ENCODE results near the gene SENP5.

Gene SENP5

DNA sequence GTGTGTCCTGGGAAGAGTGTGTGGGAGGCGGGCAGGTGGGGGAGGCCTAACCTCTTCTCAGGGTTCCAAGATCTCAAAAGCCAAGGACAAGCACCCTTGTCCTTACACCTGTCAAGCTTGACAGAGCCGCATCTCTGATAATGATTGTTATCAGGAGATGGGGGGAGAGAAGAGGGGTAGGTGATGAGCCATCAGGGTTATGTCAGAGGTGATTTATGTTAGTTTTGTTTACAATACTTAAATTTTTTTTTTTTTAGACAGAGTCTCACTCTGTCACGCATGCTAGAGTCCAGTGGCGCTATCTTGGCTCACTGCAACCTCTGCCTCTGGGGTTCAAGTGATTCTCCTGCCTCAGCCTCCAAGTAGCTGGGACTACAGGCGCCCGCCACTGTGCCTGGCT is 82.0 kb downstream of the SENP5 start:
- Mint-ChIP-seq H3K27ac (no peak overlapping the region), H3K36me3 (ENCODE audit: low read depth) (peaks cover 4% of the 10 kb centered on the region), H3K4me3 (no peak overlapping the region), H3K27me3 (ENCODE audit: low read depth) (peaks cover 16% of the 10 kb centered on the region), H3K4me1 (peaks cover 3% of the 10 kb centered on the region), H3K9me3 (no peaks in the 10 kb centered on the region)
- TF ChIP-seq, protein P1, sequence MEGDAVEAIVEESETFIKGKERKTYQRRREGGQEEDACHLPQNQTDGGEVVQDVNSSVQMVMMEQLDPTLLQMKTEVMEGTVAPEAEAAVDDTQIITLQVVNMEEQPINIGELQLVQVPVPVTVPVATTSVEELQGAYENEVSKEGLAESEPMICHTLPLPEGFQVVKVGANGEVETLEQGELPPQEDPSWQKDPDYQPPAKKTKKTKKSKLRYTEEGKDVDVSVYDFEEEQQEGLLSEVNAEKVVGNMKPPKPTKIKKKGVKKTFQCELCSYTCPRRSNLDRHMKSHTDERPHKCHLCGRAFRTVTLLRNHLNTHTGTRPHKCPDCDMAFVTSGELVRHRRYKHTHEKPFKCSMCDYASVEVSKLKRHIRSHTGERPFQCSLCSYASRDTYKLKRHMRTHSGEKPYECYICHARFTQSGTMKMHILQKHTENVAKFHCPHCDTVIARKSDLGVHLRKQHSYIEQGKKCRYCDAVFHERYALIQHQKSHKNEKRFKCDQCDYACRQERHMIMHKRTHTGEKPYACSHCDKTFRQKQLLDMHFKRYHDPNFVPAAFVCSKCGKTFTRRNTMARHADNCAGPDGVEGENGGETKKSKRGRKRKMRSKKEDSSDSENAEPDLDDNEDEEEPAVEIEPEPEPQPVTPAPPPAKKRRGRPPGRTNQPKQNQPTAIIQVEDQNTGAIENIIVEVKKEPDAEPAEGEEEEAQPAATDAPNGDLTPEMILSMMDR (IDR thresholded peaks at IDR 0.05; ENCODE audit: unreplicated experiment in 3 of 3): no peak

DNA sequence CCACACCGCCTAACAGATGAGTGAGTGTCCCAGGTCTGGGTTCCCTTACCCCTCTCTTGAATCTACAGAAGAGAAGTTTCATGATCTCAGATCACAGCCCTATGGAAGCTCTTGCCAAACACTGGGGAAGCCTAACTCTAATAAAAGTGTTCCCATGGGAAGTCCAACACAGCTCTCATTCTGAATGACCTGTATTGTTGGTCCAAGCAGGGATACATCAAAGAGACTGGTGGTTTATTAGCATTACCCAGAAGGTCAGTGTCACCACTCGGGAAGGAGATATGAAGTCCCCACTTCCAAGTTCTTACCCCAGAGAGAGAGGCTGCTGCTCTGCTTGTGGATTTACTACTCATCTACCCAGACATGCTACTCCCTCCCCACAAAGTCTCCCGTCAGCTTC is 83.7 kb downstream of the SENP5 start:
- Mint-ChIP-seq H3K27ac (no peak overlapping the region), H3K4me3 (no peak overlapping the region), H3K4me1 (no peaks in the 10 kb centered on the region), H3K36me3 (ENCODE audit: low read depth) (peaks cover 2% of the 10 kb centered on the region), H3K9me3 (no peaks in the 10 kb centered on the region), H3K27me3 (ENCODE audit: low read depth) (peaks cover 16% of the 10 kb centered on the region)
- TF ChIP-seq, protein P1 (IDR thresholded peaks at IDR 0.05; ENCODE audit: unreplicated experiment in 3 of 3): no peak

DNA sequence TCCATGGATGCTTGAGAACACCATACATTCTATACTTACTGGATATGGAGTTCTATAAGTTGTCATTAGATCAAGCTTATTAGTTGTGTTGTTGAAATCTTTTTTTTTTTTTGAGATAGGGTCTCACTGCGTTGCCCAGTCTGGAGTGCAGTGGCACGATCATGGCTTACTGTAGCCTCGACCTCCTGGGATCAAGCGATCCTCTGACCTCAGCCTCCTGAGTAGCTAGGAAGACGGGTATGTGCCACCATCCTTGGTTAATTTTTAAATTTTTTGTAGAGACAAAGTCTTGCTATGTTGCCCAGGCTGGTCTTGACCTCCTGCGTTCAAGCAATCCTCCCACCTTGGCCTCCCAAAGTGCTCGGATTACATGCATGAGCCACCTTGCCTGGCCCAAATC is 87.1 kb downstream of the SENP5 start:
- Mint-ChIP-seq H3K4me3 (no peak overlapping the region), H3K27ac (no peak overlapping the region), H3K4me1 (no peaks in the 10 kb centered on the region), H3K27me3 (ENCODE audit: low read depth) (peaks cover 16% of the 10 kb centered on the region), H3K9me3 (no peaks in the 10 kb centered on the region), H3K36me3 (ENCODE audit: low read depth) (no peaks in the 10 kb centered on the region)
- TF ChIP-seq, protein P1 (IDR thresholded peaks at IDR 0.05; ENCODE audit: unreplicated experiment in 3 of 3): no peak

DNA sequence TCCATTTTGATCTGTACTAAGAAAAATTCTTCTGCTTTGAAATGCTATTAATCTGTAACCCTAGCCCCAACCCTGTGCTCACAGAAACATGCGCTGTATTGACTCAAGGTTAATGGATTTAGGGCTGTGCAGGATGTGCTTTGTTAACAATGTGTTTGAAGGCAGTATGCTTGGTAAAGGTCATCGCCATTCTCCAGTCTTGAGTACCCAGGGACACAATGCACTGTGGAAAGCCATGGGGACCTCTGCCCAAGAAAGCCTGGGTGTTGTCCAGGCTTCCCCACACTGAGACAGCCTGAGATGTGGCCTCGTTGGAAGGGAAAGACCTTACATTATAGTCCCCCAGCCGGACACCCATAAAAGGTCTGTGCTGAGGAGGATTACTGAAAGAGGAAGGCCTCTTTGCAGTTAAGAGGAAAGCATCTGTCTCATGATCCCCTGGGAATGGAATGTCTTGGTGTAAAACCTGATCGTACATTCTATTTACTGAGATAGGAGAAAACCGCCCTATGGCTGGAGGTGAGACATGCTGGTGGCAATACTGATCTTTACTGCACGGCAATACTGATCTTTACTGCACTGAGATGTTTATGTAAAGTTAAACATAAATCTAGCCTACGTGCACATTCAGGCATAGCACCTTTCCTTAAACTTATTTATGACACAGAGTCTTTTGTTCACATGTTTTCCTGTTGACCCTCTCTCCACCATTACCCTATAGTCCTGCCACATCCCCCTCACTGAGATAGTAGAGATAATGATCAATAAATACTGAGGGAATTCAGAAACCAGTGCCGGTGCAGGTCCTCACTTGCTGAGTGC is 94.6 kb downstream of the SENP5 start:
- Mint-ChIP-seq H3K27me3 (ENCODE audit: low read depth) (peaks cover 41% of the 10 kb centered on the region), H3K9me3 (no peaks in the 10 kb centered on the region), H3K4me3 (no peak overlapping the region), H3K27ac (peak overlapping the region in 1 of 3 experiments; percentile 42), H3K36me3 (ENCODE audit: low read depth) (no peaks in the 10 kb centered on the region), H3K4me1 (no peaks in the 10 kb centered on the region)
- TF ChIP-seq, protein P1 (IDR thresholded peaks at IDR 0.05; ENCODE audit: unreplicated experiment in 3 of 3): no peak

DNA sequence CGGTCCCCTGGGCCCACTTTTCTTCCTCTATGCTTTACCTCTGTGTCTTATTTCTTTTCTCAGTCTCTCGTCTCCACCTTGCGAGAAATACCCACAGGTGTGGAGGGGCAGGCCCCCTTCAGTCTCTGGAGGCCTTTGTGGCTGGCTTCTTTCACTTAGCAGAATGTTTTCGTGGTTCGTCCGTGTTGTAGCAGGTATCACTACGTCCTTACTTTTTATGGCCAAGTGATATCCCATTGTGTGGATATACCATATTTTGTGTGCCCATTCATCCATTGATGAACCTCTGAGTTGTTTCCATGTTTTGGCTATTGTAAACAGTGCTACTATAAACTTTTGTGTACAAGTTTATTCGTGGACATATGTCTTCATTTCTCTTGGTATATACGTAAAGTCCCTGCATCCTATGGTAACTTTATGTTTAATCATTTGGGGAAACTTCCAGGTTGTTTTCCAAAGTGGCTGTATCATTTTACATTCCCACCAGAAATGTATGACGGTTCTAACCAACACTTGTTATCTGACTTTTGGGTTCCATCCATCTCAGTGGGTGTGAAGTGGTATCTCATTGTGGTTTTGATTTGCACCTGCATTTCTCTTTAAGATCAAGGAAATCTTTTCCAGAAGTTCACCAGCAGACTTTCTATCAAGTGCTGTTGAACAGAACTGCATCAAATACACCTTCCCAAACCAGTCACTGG is 95.4 kb downstream of the SENP5 start:
- TF ChIP-seq, protein P1 (IDR thresholded peaks at IDR 0.05; ENCODE audit: unreplicated experiment in 3 of 3): no peak
- Mint-ChIP-seq H3K4me1 (no peaks in the 10 kb centered on the region), H3K4me3 (no peak overlapping the region), H3K27ac (no peak overlapping the region), H3K27me3 (ENCODE audit: low read depth) (peaks cover 49% of the 10 kb centered on the region), H3K9me3 (no peaks in the 10 kb centered on the region), H3K36me3 (ENCODE audit: low read depth) (no peaks in the 10 kb centered on the region)
